Measurements from ENCODE around the gene INTS2. TPM values are rescaled to one million over a fixed set of nuclear protein-coding genes. Genes with fewer than 3 reads are reported as not detected.

INTS2 gene, protein sequence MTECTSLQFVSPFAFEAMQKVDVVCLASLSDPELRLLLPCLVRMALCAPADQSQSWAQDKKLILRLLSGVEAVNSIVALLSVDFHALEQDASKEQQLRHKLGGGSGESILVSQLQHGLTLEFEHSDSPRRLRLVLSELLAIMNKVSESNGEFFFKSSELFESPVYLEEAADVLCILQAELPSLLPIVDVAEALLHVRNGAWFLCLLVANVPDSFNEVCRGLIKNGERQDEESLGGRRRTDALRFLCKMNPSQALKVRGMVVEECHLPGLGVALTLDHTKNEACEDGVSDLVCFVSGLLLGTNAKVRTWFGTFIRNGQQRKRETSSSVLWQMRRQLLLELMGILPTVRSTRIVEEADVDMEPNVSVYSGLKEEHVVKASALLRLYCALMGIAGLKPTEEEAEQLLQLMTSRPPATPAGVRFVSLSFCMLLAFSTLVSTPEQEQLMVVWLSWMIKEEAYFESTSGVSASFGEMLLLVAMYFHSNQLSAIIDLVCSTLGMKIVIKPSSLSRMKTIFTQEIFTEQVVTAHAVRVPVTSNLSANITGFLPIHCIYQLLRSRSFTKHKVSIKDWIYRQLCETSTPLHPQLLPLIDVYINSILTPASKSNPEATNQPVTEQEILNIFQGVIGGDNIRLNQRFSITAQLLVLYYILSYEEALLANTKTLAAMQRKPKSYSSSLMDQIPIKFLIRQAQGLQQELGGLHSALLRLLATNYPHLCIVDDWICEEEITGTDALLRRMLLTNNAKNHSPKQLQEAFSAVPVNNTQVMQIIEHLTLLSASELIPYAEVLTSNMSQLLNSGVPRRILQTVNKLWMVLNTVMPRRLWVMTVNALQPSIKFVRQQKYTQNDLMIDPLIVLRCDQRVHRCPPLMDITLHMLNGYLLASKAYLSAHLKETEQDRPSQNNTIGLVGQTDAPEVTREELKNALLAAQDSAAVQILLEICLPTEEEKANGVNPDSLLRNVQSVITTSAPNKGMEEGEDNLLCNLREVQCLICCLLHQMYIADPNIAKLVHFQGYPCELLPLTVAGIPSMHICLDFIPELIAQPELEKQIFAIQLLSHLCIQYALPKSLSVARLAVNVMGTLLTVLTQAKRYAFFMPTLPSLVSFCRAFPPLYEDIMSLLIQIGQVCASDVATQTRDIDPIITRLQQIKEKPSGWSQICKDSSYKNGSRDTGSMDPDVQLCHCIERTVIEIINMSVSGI
- total RNA-seq (2021): 20.8 and 21.3 TPM in 2 replicates
- long read RNA-seq, full-length matches to known transcripts: 12 of 25 reads
- long read RNA-seq, partial matches to known transcripts: 4 of 25 reads
- long read RNA-seq, other reads (novel, unspliced or antisense): 9 of 25 reads

DNA sequence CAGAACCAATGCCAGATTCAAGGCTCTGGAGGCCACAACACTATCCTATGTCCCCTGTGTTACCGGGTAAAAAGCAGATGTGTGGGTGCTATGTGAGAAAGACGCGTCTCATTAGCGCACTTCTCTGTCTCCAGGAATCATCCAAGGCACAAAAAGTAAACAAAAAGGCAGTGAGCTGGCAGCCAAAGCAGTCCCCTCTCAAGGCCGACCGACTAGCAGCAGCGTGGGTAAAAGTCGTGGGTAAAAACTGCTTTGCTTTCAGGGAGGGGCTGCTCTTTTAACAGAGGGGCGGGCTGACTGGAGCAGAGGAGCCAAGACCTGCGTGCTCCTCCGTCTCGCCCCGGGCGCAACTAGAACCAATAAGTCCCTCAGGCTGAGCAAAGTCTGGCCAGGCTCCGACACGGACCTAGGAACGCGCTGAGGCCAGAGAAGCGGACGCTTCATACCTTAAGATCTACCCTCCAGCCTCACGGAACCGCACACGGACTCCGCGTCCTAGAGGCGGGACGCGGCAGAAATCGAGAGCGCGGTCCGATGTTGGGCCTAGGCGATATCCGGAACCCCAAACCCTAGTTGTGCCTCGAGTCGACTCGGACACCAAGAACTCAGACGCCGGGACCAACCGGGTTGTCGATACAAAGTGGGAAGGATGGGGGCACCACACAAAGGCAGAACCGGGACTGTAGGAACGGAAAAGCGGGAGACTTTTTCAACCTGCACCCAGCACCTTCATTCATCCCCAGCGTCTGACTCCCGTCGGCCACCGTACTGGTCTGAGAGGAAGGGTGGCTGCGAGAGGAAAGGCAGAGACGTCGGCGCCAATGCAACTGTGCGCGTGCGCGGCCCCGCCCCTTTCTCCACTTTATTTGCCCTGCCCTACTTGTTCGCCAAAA lies at the start of gene INTS2:
Gene INTS2 (minus strand): TSS at position 775 of the 893 bp plus-strand sequence. CDS start 1,338 bp downstream, outside the sequence.
- H3K79me1 ChIP-seq (ENCODE audit: insufficient read depth, low read depth, low read length, poor library complexity, severe bottlenecking): no peaks in the 10 kb centered on the region
- H2AFZ ChIP-seq (ENCODE audit: low read length): no peak within 1 kb of the TSS
- no peaks in the 10 kb centered on the region for H3K9me3 ChIP-seq (ENCODE audit: control insufficient read depth, low read depth, low read length)
- Mint-ChIP-seq H3K9me3 (no peaks in the 10 kb centered on the region), H3K27me3 (ENCODE audit: low read depth) (peaks cover 2% of the 10 kb centered on the region; the same call in 1 of the 2 replicates), H3K4me1 (peaks cover 11% of the 10 kb centered on the region in 2 experiments), H3K27ac (peak within 1 kb of the TSS; percentile 78 to 96 (median 91)), H3K36me3 (ENCODE audit: insufficient read depth in 1 of 3, low read depth in 3 of 3) (peaks cover 8 to 29% (median 26%) of the 10 kb centered on the region in 3 experiments; a peak in 6 of 7 replicates), H3K4me3 (peak within 1 kb of the TSS; percentile 88 to 95)
- H3K23ac ChIP-seq (ENCODE audit: insufficient read length, low read depth, low read length): no peak within 1 kb of the TSS
- H2BK120ac ChIP-seq (ENCODE audit: low read depth, low read length, poor library complexity, severe bottlenecking): no peak within 1 kb of the TSS
- H2BK20ac ChIP-seq (ENCODE audit: low read depth, low read length, poor library complexity, severe bottlenecking): no peak within 1 kb of the TSS
- H4K5ac ChIP-seq (ENCODE audit: insufficient read length, low read depth, low read length): no peak within 1 kb of the TSS
- no peak within 1 kb of the TSS for H3K27ac ChIP-seq (ENCODE audit: insufficient read length, low read depth, low read length)
- no peak within 1 kb of the TSS for H3K4ac ChIP-seq (ENCODE audit: low read depth, low read length)
- peak within 1 kb of the TSS; percentile 87 for H3K4me2 ChIP-seq (ENCODE audit: insufficient read depth, insufficient read length, low read length)
- no peak within 1 kb of the TSS for H2AK5ac ChIP-seq (ENCODE audit: insufficient read length, low read length)
- peak; percentile 98 for DNase-seq
- no peaks in the 10 kb centered on the region for H3K4me1 ChIP-seq (ENCODE audit: insufficient read depth, low read length)
- no peak within 1 kb of the TSS for H3T11ph ChIP-seq (ENCODE audit: low read length)
- no peak within 1 kb of the TSS for H2BK5ac ChIP-seq (ENCODE audit: insufficient read length, low read length)
- peak within 1 kb of the TSS; percentile 12 for H3K18ac ChIP-seq (ENCODE audit: insufficient read length, low read depth, low read length)
- no peaks in the 10 kb centered on the region for H3K27me3 ChIP-seq (ENCODE audit: insufficient read depth, low read length)
- H3K23me2 ChIP-seq (ENCODE audit: insufficient read length, low read depth, low read length, poor library complexity, severe bottlenecking): peaks cover 6% of the 10 kb centered on the region
- peak within 1 kb of the TSS; percentile 78 for H3K9ac ChIP-seq (ENCODE audit: extremely low read depth, insufficient read length, low read length)
- H3K79me2 ChIP-seq (ENCODE audit: insufficient read depth, low read length): peaks cover 2% of the 10 kb centered on the region; the same call in 1 of the 2 replicates
- H2BK15ac ChIP-seq (ENCODE audit: low read depth, low read length): no peak within 1 kb of the TSS
- H2BK12ac ChIP-seq (ENCODE audit: insufficient read length, low read depth, low read length): no peak within 1 kb of the TSS
- WGBS (ENCODE audit: extremely low coverage, insufficient read length, low lambda C conversion rate): no CpG with 5 or more reads among the region's 58 CpGs
- no peak within 1 kb of the TSS for H4K91ac ChIP-seq (ENCODE audit: insufficient read length, low read depth, low read length)
- H4K20me1 ChIP-seq (ENCODE audit: control insufficient read depth, insufficient read depth, insufficient read length): no peaks in the 10 kb centered on the region
- H3K14ac ChIP-seq (ENCODE audit: insufficient read depth, low read length): peak within 1 kb of the TSS; percentile 58
- H4K8ac ChIP-seq (replicated peaks; ENCODE audit: insufficient read length, low read depth, low read length): peak within 1 kb of the TSS; percentile 3
- TF ChIP-seq, protein P1, sequence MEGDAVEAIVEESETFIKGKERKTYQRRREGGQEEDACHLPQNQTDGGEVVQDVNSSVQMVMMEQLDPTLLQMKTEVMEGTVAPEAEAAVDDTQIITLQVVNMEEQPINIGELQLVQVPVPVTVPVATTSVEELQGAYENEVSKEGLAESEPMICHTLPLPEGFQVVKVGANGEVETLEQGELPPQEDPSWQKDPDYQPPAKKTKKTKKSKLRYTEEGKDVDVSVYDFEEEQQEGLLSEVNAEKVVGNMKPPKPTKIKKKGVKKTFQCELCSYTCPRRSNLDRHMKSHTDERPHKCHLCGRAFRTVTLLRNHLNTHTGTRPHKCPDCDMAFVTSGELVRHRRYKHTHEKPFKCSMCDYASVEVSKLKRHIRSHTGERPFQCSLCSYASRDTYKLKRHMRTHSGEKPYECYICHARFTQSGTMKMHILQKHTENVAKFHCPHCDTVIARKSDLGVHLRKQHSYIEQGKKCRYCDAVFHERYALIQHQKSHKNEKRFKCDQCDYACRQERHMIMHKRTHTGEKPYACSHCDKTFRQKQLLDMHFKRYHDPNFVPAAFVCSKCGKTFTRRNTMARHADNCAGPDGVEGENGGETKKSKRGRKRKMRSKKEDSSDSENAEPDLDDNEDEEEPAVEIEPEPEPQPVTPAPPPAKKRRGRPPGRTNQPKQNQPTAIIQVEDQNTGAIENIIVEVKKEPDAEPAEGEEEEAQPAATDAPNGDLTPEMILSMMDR (conservative IDR thresholded peaks at IDR 0.05): no peak
- no peak within 1 kb of the TSS for H3K56ac ChIP-seq (ENCODE audit: insufficient read length, low read depth, low read length)
